ENCODE measurements around the gene PDZD8.

DNA sequence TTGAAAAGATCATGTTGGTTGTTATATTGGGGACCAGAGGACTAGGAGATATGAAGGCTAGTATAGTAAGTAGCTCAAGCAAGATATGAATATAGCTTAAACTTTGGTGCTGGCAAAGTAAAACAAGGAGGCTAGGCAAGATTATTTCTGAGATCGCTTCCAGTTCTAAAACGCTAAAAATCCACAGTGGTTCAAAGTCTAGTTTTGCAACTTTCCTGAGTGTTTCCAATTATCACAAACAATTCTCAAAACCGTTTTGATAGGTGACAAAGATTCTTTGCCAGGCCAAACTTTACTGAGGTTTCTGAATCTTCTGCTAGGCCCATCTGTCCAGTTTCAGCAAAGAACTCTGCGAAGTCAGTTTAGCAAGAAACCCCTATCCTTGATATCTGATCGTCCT, 35.3 kb downstream of the PDZD8 start:
- TF ChIP-seq EZH2 (IDR thresholded peaks at IDR 0.05; ENCODE audit: borderline replicate concordance, low read length), result no peak
- TF ChIP-seq, protein P1, sequence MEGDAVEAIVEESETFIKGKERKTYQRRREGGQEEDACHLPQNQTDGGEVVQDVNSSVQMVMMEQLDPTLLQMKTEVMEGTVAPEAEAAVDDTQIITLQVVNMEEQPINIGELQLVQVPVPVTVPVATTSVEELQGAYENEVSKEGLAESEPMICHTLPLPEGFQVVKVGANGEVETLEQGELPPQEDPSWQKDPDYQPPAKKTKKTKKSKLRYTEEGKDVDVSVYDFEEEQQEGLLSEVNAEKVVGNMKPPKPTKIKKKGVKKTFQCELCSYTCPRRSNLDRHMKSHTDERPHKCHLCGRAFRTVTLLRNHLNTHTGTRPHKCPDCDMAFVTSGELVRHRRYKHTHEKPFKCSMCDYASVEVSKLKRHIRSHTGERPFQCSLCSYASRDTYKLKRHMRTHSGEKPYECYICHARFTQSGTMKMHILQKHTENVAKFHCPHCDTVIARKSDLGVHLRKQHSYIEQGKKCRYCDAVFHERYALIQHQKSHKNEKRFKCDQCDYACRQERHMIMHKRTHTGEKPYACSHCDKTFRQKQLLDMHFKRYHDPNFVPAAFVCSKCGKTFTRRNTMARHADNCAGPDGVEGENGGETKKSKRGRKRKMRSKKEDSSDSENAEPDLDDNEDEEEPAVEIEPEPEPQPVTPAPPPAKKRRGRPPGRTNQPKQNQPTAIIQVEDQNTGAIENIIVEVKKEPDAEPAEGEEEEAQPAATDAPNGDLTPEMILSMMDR (IDR thresholded peaks at IDR 0.05; ENCODE audit: low read length), result no peak

Measured in OCI-LY1 (cell line).